IMR-90 (cell line): ENCODE results near the gene OR2AG2. TPM values are rescaled to one million over a fixed set of nuclear protein-coding genes. Genes with fewer than 3 reads are reported as not detected.

Source experiments
- ATAC-seq: fragments of 200-7000 bp; cut with Tn5 transposase; 2 replicates; pipeline ENCODE4 v1.9.1; 2020; ENCODE audit warnings: low read depth, mild to moderate bottlenecking, moderate library complexity
- Bru-seq: library from RNA; stranded (reverse); fragments of 400-500 nt; gene quantifications from one replicate; lab custom pipeline; 2021; lab: Mats Ljungman, UMichigan
- BruChase-seq, 2 experiments: library from RNA; stranded (reverse); fragments of 400-500 nt; gene quantifications; one replicate each; lab custom pipeline; 2021; lab: Mats Ljungman, UMichigan
- BruUV-seq: library from RNA; stranded (reverse); fragments of 400-500 nt; replicated peaks from 2 replicates; lab custom pipeline; 2021; lab: Mats Ljungman, UMichigan
- CTCF ChIA-PET: fragments of 300-600 bp; formaldehyde crosslinking; extraction: SDS; loops from one replicate; lab custom pipeline; 2021; ENCODE audit warnings: antibody characterized with exemption; lab: Yijun Ruan, JAX
- POLR2A ChIA-PET: fragments of 300-600 bp; sonication (Branson Sonifier 250); formaldehyde crosslinking; loops from one replicate; lab custom pipeline; 2022; ENCODE audit warnings: antibody characterized with exemption; ENCODE audit not compliant: unreplicated experiment; lab: Charles Lee
- DNase-seq: peaks from one replicate; pipeline ENCODE4 v3.0.0; 2013
- H2AFZ ChIP-seq: replicated peaks from 2 replicates; pipeline ENCODE3; 2013; ENCODE audit warnings: low read length, mild to moderate bottlenecking; ENCODE audit not compliant: poor library complexity
- H2AK5ac ChIP-seq: 2 replicates; pipeline ENCODE4 v1.6.1; 2013; ENCODE audit warnings: low read depth, low read length, inconsistent platforms
- H2AK9ac ChIP-seq: replicated peaks from 2 replicates; pipeline ENCODE3; 2013; ENCODE audit warnings: mild to moderate bottlenecking, low read depth, low read length, moderate library complexity; ENCODE audit not compliant: poor library complexity
- H2BK120ac ChIP-seq: 2 replicates; pipeline ENCODE4 v1.6.1; 2013; ENCODE audit warnings: low read depth, low read length, inconsistent platforms
- H2BK15ac ChIP-seq: 3 replicates; pipeline ENCODE4 v1.6.1; 2013; ENCODE audit warnings: low read depth, low read length, inconsistent platforms
- H2BK20ac ChIP-seq: 2 replicates; pipeline ENCODE4 v1.6.1; 2013; ENCODE audit warnings: low read depth, mild to moderate bottlenecking, inconsistent platforms, low read length, moderate library complexity
- H2BK5ac ChIP-seq: 2 replicates; pipeline ENCODE4 v1.6.1; 2013; ENCODE audit warnings: mild to moderate bottlenecking, low read depth, low read length, inconsistent platforms; ENCODE audit not compliant: poor library complexity, severe bottlenecking
- H3K14ac ChIP-seq: replicated peaks from 2 replicates; pipeline ENCODE4 v1.6.1; 2013; ENCODE audit warnings: low read depth, low read length, inconsistent platforms
- H3K18ac ChIP-seq: 2 replicates; pipeline ENCODE4 v1.6.1; 2013; ENCODE audit warnings: low read depth, low read length, control low read depth
- H3K23ac ChIP-seq: 2 replicates; pipeline ENCODE4 v1.6.1; 2013; ENCODE audit warnings: low read depth, low read length, inconsistent platforms
- H3K27ac ChIP-seq: 2 replicates; pipeline ENCODE4 v1.5.1; 2013; ENCODE audit warnings: mild to moderate bottlenecking, control low read depth, low read length; ENCODE audit not compliant: insufficient read depth
- H3K27me3 ChIP-seq: 2 replicates; pipeline ENCODE4 v1.6.1; 2013; ENCODE audit warnings: low read length; ENCODE audit not compliant: control insufficient read depth, insufficient read depth
- H3K36me3 ChIP-seq: 2 replicates; pipeline ENCODE4 v1.6.1; 2013; ENCODE audit warnings: low read length, mixed read lengths; ENCODE audit not compliant: control insufficient read depth, insufficient read depth
- H3K4ac ChIP-seq: 2 replicates; pipeline ENCODE4 v1.6.1; 2013; ENCODE audit warnings: low read depth, low read length, inconsistent platforms
- H3K4me1 ChIP-seq: 2 replicates; pipeline ENCODE4 v1.6.1; 2013; ENCODE audit warnings: low read length, mixed read lengths; ENCODE audit not compliant: control insufficient read depth, insufficient read depth
- H3K4me2 ChIP-seq: 2 replicates; pipeline ENCODE4 v1.6.1; 2013; ENCODE audit warnings: low read depth, mild to moderate bottlenecking, control low read depth, low read length, moderate library complexity
- H3K4me3 ChIP-seq: 2 replicates; pipeline ENCODE4 v1.5.1; 2013; ENCODE audit warnings: low read depth, mild to moderate bottlenecking, control low read depth, low read length, moderate library complexity; ENCODE audit not compliant: insufficient read depth
- H3K56ac ChIP-seq: 2 replicates; pipeline ENCODE4 v1.6.1; 2013; ENCODE audit warnings: low read length, inconsistent platforms; ENCODE audit not compliant: insufficient read depth; ENCODE audit errors: extremely low read depth
- H3K79me1 ChIP-seq, 2 experiments: 2 replicates each; pipeline ENCODE4 v1.6.1; 2013; ENCODE audit warnings: low read length in 2 of 2, inconsistent platforms in 1 of 2, low read depth in 1 of 2
- H3K9ac ChIP-seq: 2 replicates; pipeline ENCODE4 v1.6.1; 2013; ENCODE audit warnings: low read depth, low read length, control low read depth
- H3K9me1 ChIP-seq: 2 replicates; pipeline ENCODE4 v1.6.1; 2013; ENCODE audit warnings: low read length, inconsistent platforms; ENCODE audit not compliant: insufficient read depth
- H3K9me3 ChIP-seq: 2 replicates; pipeline ENCODE4 v1.6.1; 2013; ENCODE audit warnings: low read length; ENCODE audit not compliant: control insufficient read depth, insufficient read depth
- H4K20me1 ChIP-seq: 2 replicates; pipeline ENCODE4 v1.6.1; 2013; ENCODE audit warnings: low read length, inconsistent platforms; ENCODE audit not compliant: insufficient read depth
- H4K5ac ChIP-seq: 2 replicates; pipeline ENCODE4 v1.6.1; 2013; ENCODE audit warnings: mild to moderate bottlenecking, low read depth, low read length, control low read depth
- H4K8ac ChIP-seq, 2 experiments: 2 replicates each; pipeline ENCODE4 v1.6.1; 2013; ENCODE audit warnings: low read depth in 2 of 2, low read length in 2 of 2, control low read depth in 1 of 2, inconsistent platforms in 1 of 2
- H4K91ac ChIP-seq: 2 replicates; pipeline ENCODE4 v1.6.1; 2013; ENCODE audit warnings: low read depth, low read length, inconsistent platforms; ENCODE audit not compliant: insufficient read depth
- BHLHE40 ChIP-seq: fragments of 150-350 bp; IDR thresholded peaks from 2 replicates; pipeline ENCODE4 v1.6.1; 2016; ENCODE audit warnings: mild to moderate bottlenecking, low read depth, low read length
- CEBPB ChIP-seq: IDR thresholded peaks from 2 replicates; pipeline ENCODE4 v1.6.1; 2012; ENCODE audit warnings: low read depth, low read length, improper control_type of control experiment
- CHD1 ChIP-seq: IDR thresholded peaks from 2 replicates; pipeline ENCODE4 v1.6.1; 2012; ENCODE audit warnings: low read depth, low read length, improper control_type of control experiment
- FOS ChIP-seq: fragments of 150-350 bp; IDR thresholded peaks from 2 replicates; pipeline ENCODE4 v1.6.1; 2016; ENCODE audit warnings: low read depth, low read length
- MAFK ChIP-seq: IDR thresholded peaks from 2 replicates; pipeline ENCODE4 v1.6.1; 2012; ENCODE audit warnings: low read depth, low read length, improper control_type of control experiment
- MAZ ChIP-seq: IDR thresholded peaks from 2 replicates; pipeline ENCODE4 v1.6.1; 2012; ENCODE audit warnings: low read depth, mild to moderate bottlenecking, low read length, improper control_type of control experiment, moderate library complexity, borderline replicate concordance
- MXI1 ChIP-seq: IDR thresholded peaks from 2 replicates; pipeline ENCODE4 v1.6.1; 2012; ENCODE audit warnings: low read depth, mild to moderate bottlenecking, low read length, moderate library complexity, borderline replicate concordance
- RAD21 ChIP-seq: IDR thresholded peaks from 2 replicates; pipeline ENCODE4 v1.6.1; 2012; ENCODE audit warnings: low read length, improper control_type of control experiment
- RCOR1 ChIP-seq: IDR thresholded peaks from 2 replicates; pipeline ENCODE4 v1.6.1; 2012; ENCODE audit warnings: mild to moderate bottlenecking, low read length, improper control_type of control experiment; ENCODE audit not compliant: insufficient replicate concordance
- RFX5 ChIP-seq: IDR thresholded peaks from 2 replicates; pipeline ENCODE4 v1.8.0; 2012; ENCODE audit warnings: low read depth, mild to moderate bottlenecking, low read length, moderate library complexity
- SMC3 ChIP-seq: fragments of 150-350 bp; IDR thresholded peaks from 2 replicates; pipeline ENCODE4 v1.6.1; 2016; ENCODE audit warnings: low read depth, mild to moderate bottlenecking, antibody characterized with exemption, low read length, moderate library complexity
- WGBS, 2 experiments: methylation state at CpG; one replicate each; pipeline versions ENCODE4 v1.1.5 to v1.1.7; 2013; ENCODE audit warnings: missing lambda C conversion rate in 2 of 2; ENCODE audit not compliant: insufficient read length in 1 of 2; ENCODE audit errors: extremely low coverage in 2 of 2; 5-methylcytosine and 5-hydroxymethylcytosine counted together
- dilution Hi-C: fragments of 300-500 bp; cut with HindIII; formaldehyde crosslinking; loops from one replicate; pipeline ENCODE4 v1.14.3; 2018; ENCODE audit warnings: low sequenced_read_pairs; ENCODE audit not compliant: unreplicated experiment
- in situ Hi-C: fragments of 300-500 bp; cut with MboI; formaldehyde crosslinking; loops from 3 replicates; pipeline ENCODE4 v1.14.3; 2019; ENCODE audit warnings: low sequenced_read_pairs, inconsistent platforms, mixed read lengths
- intact Hi-C: fragments of 100-400 bp; cut with micrococcal nuclease; formaldehyde crosslinking; loops from 2 replicates; pipeline ENCODE4 v1.10.0; 2022
- long read RNA-seq: library from polyadenylated mRNA; unstranded; transcript quantifications from one replicate; pipeline ENCODE4 v2.0.0, GENCODE V29; 2021; ENCODE audit not compliant: unreplicated experiment
- polyA plus RNA-seq, 3 experiments: library from polyadenylated mRNA; depleted of rRNA; stranded (reverse); fragments of >200 nt; gene quantifications; 2 replicates each; pipeline ENCODE4 v1.2.3, GENCODE V29; 2012; ENCODE audit warnings: low replicate concordance in 1 of 3
- total RNA-seq: library from RNA; depleted of rRNA; stranded (reverse); fragments of >200 nt; gene quantifications from 2 replicates; pipeline ENCODE4 v1.2.3, GENCODE V29; 2012; rRNA removed
- TF ChIP-seq, protein P1 (sequence below): conservative IDR thresholded peaks from 2 replicates; pipeline ENCODE4 v1.5.1; 2012; ENCODE audit warnings: mild to moderate bottlenecking, low read depth, low read length, improper control_type of control experiment
- TF ChIP-seq, protein P2 (sequence below): fragments of 150-350 bp; IDR thresholded peaks from 2 replicates; pipeline ENCODE4 v1.6.1; 2017; ENCODE audit warnings: mild to moderate bottlenecking, antibody characterized with exemption, low read length, low read depth

Gene OR2AG2, protein sequence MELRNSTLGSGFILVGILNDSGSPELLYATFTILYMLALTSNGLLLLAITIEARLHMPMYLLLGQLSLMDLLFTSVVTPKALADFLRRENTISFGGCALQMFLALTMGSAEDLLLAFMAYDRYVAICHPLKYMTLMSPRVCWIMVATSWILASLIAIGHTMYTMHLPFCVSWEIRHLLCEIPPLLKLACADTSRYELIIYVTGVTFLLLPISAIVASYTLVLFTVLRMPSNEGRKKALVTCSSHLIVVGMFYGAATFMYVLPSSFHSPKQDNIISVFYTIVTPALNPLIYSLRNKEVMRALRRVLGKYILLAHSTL
- total RNA-seq (0.28 and 0.54 TPM in 2 replicates), polyA plus RNA-seq (2012; rRNA removed) (0.22 and 0.29 TPM in 2 replicates), Bru-seq, nascent RNA (percentile 30 among the genes with signal in this experiment), BruChase-seq, experiment 1, labeled RNA remaining after a 6-hour chase (percentile 34 among the genes with signal in this experiment), BruChase-seq, experiment 2, labeled RNA remaining after a 2-hour chase (percentile 37 among the genes with signal in this experiment)
- polyA plus RNA-seq (2012; cell fraction: cytosol; rRNA removed) = 0.19 and 0.38 TPM in 2 replicates
- 0.15 and 0.37 TPM in 2 replicates for polyA plus RNA-seq (2012; cell fraction: nucleus; rRNA removed; ENCODE audit: low replicate concordance)
- long read RNA-seq = 0 reads

DNA sequence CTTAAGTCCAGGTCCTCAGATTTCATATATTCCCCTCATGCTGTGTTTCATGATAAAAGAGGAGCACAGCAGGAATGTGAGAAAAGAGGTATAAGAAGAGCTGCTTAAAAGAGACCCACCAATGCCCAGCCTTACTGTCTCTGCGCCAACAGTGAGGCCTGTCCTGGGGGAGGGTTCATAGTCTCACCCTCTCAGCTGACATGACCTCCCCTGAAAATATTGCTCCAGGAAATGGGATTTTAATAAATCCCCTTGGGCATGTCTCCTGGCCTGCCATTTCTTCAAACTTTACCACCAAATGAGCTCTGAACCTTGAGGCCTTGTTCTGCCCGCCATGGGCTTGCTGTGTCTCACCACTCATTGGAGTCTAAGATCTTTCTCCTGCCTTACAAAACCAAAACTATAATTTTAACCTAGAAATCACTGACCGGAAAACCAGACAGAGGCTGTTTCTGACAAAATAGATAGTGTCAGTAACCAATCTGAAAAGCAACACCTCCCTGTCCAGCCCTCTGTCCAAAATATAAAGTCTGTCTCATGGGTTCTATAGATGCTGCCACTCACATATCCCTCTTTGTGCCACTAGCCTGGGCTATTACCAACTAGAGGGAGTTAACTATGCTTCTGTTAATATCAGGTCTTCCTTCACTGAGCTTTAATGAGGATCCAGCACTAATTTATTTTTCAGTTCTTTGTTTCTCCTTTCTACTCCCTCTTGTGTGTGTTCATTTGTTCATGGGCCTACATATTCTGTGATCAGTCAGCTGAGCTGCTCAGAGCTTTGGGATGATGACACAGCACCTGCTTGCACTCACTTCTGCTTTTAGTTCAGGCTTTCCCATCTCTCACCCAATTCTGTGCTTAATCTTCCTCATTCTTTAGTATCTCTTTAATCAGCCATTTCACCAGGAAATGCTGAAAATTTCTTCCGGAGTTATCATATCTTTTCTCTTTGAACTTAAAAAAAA, at the start of gene OR2AG2:
TSS of gene OR2AG2 (minus strand) at position 51 of the 968 bp plus-strand sequence. CDS start 3,019 bp downstream, outside the sequence.
- CTCF ChIA-PET = no interaction called here
- no CpG with 5 or more reads among the region's 4 CpGs for WGBS, 2 experiments

More for the DNA sequence above, at the start of gene OR2AG2:
- H3K23ac ChIP-seq = no peak within 1 kb of the TSS
- no peaks in the 10 kb centered on the region for H4K20me1 ChIP-seq
- no peak within 1 kb of the TSS for H3K4me2 ChIP-seq
- no peak for DNase-seq
- H2BK120ac ChIP-seq = no peak within 1 kb of the TSS
- H3K9me1 ChIP-seq = no peaks in the 10 kb centered on the region
- no peak within 1 kb of the TSS for H3K9ac ChIP-seq
- H3K4ac ChIP-seq = no peak within 1 kb of the TSS
- H2BK20ac ChIP-seq = no peak within 1 kb of the TSS
- no peak within 1 kb of the TSS for H4K8ac ChIP-seq
- H3K4me3 ChIP-seq = no peak within 1 kb of the TSS
- H2BK15ac ChIP-seq = no peak within 1 kb of the TSS
- no peaks in the 10 kb centered on the region for H3K79me1 ChIP-seq
- H2AK5ac ChIP-seq = no peak within 1 kb of the TSS
- no peak within 1 kb of the TSS for H3K14ac ChIP-seq
- TF ChIP-seq RFX5 (no peak), MAFK (no peak), MAZ (no peak), SMC3 (no peak), FOS (no peak), RAD21 (no peak), RCOR1 (no peak), BHLHE40 (no peak), CHD1 (no peak), CEBPB (no peak), MXI1 (no peak)
- TF ChIP-seq, protein P1, sequence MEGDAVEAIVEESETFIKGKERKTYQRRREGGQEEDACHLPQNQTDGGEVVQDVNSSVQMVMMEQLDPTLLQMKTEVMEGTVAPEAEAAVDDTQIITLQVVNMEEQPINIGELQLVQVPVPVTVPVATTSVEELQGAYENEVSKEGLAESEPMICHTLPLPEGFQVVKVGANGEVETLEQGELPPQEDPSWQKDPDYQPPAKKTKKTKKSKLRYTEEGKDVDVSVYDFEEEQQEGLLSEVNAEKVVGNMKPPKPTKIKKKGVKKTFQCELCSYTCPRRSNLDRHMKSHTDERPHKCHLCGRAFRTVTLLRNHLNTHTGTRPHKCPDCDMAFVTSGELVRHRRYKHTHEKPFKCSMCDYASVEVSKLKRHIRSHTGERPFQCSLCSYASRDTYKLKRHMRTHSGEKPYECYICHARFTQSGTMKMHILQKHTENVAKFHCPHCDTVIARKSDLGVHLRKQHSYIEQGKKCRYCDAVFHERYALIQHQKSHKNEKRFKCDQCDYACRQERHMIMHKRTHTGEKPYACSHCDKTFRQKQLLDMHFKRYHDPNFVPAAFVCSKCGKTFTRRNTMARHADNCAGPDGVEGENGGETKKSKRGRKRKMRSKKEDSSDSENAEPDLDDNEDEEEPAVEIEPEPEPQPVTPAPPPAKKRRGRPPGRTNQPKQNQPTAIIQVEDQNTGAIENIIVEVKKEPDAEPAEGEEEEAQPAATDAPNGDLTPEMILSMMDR = no peak
- TF ChIP-seq, protein P2, sequence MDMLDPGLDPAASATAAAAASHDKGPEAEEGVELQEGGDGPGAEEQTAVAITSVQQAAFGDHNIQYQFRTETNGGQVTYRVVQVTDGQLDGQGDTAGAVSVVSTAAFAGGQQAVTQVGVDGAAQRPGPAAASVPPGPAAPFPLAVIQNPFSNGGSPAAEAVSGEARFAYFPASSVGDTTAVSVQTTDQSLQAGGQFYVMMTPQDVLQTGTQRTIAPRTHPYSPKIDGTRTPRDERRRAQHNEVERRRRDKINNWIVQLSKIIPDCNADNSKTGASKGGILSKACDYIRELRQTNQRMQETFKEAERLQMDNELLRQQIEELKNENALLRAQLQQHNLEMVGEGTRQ = no peak
- no TSS peak for BruUV-seq
- H3K56ac ChIP-seq = no peak within 1 kb of the TSS
- no peak within 1 kb of the TSS for H3K27ac ChIP-seq
- H3K18ac ChIP-seq = no peak within 1 kb of the TSS
- no peak within 1 kb of the TSS for H2BK5ac ChIP-seq
- dilution Hi-C loops (no loop called here), intact Hi-C loops (no loop called here), in situ Hi-C loops (no loop called here)
- H2AK9ac ChIP-seq = no peak within 1 kb of the TSS
- no peak within 1 kb of the TSS for H2AFZ ChIP-seq
- H3K4me1 ChIP-seq = no peaks in the 10 kb centered on the region
- H3K36me3 ChIP-seq = no peaks in the 10 kb centered on the region
- ATAC-seq = no peak
- H3K27me3 ChIP-seq = no peaks in the 10 kb centered on the region
- H4K91ac ChIP-seq = no peak within 1 kb of the TSS
- H4K5ac ChIP-seq = no peak within 1 kb of the TSS
- POLR2A ChIA-PET = no interaction called here
- H3K9me3 ChIP-seq = no peaks in the 10 kb centered on the region
